ENCODE results near the gene POLN. TPM values are rescaled to one million over a fixed set of nuclear protein-coding genes. Genes with fewer than 3 reads are reported as not detected.

POLN gene
- total RNA-seq, 1 experiment from 2014 or later = 1.3 TPM

- ChIA-PET CTCF (no interaction called here), POLR2A (ENCODE audit: unreplicated experiment) (no interaction called here)
- no peak overlapping the region for H3K4me2 ChIP-seq
- no peaks in the 10 kb centered on the region for H3K79me2 ChIP-seq (ENCODE audit: low read depth)
- H3K4me3 ChIP-seq = no peak overlapping the region
- intact Hi-C loops (cut with micrococcal nuclease; ENCODE audit: unreplicated experiment) = no loop called here
- peaks cover 13% of the 10 kb centered on the region for H3K4me1 ChIP-seq (replicated peaks; ENCODE audit: insufficient read depth)
- H3F3A ChIP-seq (ENCODE audit: insufficient read depth, low read depth) = no peaks in the 10 kb centered on the region
- BruUV-seq (replicated peaks) = no TSS peak
- H3K27me3 ChIP-seq (ENCODE audit: insufficient read depth, low read depth) = no peaks in the 10 kb centered on the region
- no peaks in the 10 kb centered on the region for H3K9me2 ChIP-seq (ENCODE audit: insufficient read depth)
- H3K27ac ChIP-seq = no peak overlapping the region
- H4K20me1 ChIP-seq (ENCODE audit: insufficient read depth) = no peaks in the 10 kb centered on the region
- no peak for DNase-seq
- no peaks in the 10 kb centered on the region; the same call in 1 of the 2 replicates for H3K9me3 ChIP-seq (ENCODE audit: insufficient read depth, low read depth)
- H3K36me3 ChIP-seq (ENCODE audit: low read depth) = no peaks in the 10 kb centered on the region
- H2AFZ ChIP-seq = no peak overlapping the region
- no peak for TF ChIP-seq EZH2 (IDR thresholded peaks at IDR 0.05; ENCODE audit: low read depth)
These were observed 100.7 kb downstream of the POLN start for GRCh38 chr4:2141022-2141761.

- no TSS peak for BruUV-seq (replicated peaks)
- intact Hi-C loops (cut with micrococcal nuclease; ENCODE audit: unreplicated experiment) = no loop called here
- DNase-seq = no peak
- TF ChIP-seq CTCF (conservative IDR thresholded peaks at IDR 0.05) (no peak), EZH2 (IDR thresholded peaks at IDR 0.05; ENCODE audit: low read depth) (no peak)
- Histone ChIP-seq H3K27me3 (ENCODE audit: insufficient read depth, low read depth) (no peaks in the 10 kb centered on the region), H3K79me2 (ENCODE audit: low read depth) (no peaks in the 10 kb centered on the region), H3K4me2 (no peak overlapping the region), H4K20me1 (ENCODE audit: insufficient read depth) (no peaks in the 10 kb centered on the region), H3F3A (ENCODE audit: insufficient read depth, low read depth) (no peaks in the 10 kb centered on the region), H3K4me1 (replicated peaks; ENCODE audit: insufficient read depth) (peaks cover 13% of the 10 kb centered on the region), H3K9me3 (ENCODE audit: insufficient read depth, low read depth) (no peaks in the 10 kb centered on the region; the same call in 1 of the 2 replicates), H3K4me3 (no peak overlapping the region), H3K27ac (no peak overlapping the region), H3K9me2 (ENCODE audit: insufficient read depth) (no peaks in the 10 kb centered on the region), H3K36me3 (ENCODE audit: low read depth) (no peaks in the 10 kb centered on the region), H2AFZ (no peak overlapping the region)
- CTCF ChIA-PET = no interaction called here
- POLR2A ChIA-PET (ENCODE audit: unreplicated experiment) = no interaction called here
These were observed 102.9 kb downstream of the POLN start for GRCh38 chr4:2138846-2139500.

GRCh38 chr4:2136726-2137125, 105.2 kb downstream of the POLN start:
- peaks cover 13% of the 10 kb centered on the region for H3K4me1 ChIP-seq (replicated peaks; ENCODE audit: insufficient read depth)
- CTCF ChIA-PET = interaction anchor here (0.6 kb wide), 1 partner anchor 79 kb away, joined by 3 read pairs; no protein-coding TSS in a partner anchor
- peak; percentile 53 to 65 for DNase-seq

More at GRCh38 chr4:2136726-2137125, 105.2 kb downstream of the POLN start:
- Histone ChIP-seq H3K27ac (no peak overlapping the region), H3K9me3 (ENCODE audit: insufficient read depth, low read depth) (peaks cover 18% of the 10 kb centered on the region), H3F3A (ENCODE audit: insufficient read depth, low read depth) (no peaks in the 10 kb centered on the region), H3K4me2 (peak overlapping the region; percentile 62), H3K9me2 (ENCODE audit: insufficient read depth) (no peaks in the 10 kb centered on the region), H3K79me2 (ENCODE audit: low read depth) (no peaks in the 10 kb centered on the region), H3K27me3 (ENCODE audit: insufficient read depth, low read depth) (0 out of 2 replicates have a peak, but pooled peaks cover 2% of the 10 kb centered on the region), H4K20me1 (ENCODE audit: insufficient read depth) (no peaks in the 10 kb centered on the region), H3K36me3 (ENCODE audit: low read depth) (no peaks in the 10 kb centered on the region), H3K4me3 (no peak overlapping the region), H2AFZ (no peak overlapping the region)
- no TSS peak for BruUV-seq (replicated peaks)
- POLR2A ChIA-PET (ENCODE audit: unreplicated experiment) = no interaction called here
- TF ChIP-seq EZH2 (IDR thresholded peaks at IDR 0.05; ENCODE audit: low read depth) (no peak), CTCF (conservative IDR thresholded peaks at IDR 0.05) (no peak)
- intact Hi-C loops (cut with micrococcal nuclease; ENCODE audit: unreplicated experiment) = no loop called here

Data from PC-9 (cell line).